HepG2 (cell line): Measurements from ENCODE around the gene CAMSAP2. TPM values are rescaled to one million over a fixed set of nuclear protein-coding genes. Genes with fewer than 3 reads are reported as not detected.

Source experiments
- ATAC-seq: fragments of 200-7000 bp; cut with Tn5 transposase; 3 replicates; pipeline ENCODE4 v1.9.1; 2020; ENCODE audit warnings: mild to moderate bottlenecking, moderate library complexity
- BruUV-seq: library from RNA; stranded (reverse); fragments of 400-500 nt; replicated peaks from 2 replicates; lab custom pipeline; 2021; lab: Mats Ljungman, UMichigan
- CTCF ChIA-PET: fragments of 300-600 bp; formaldehyde crosslinking; extraction: SDS; loops from one replicate; lab custom pipeline; 2021; ENCODE audit warnings: low total read pairs, inconsistent platforms, low intra/inter-chr PET ratio; lab: Yijun Ruan, JAX
- POLR2A ChIA-PET: fragments of 350-600 bp; sonication (Branson Sonifier 250); formaldehyde crosslinking; loops from one replicate; lab custom pipeline; 2020; ENCODE audit warnings: antibody characterized with exemption, inconsistent platforms; lab: Yijun Ruan, JAX
- DNase-seq: peaks from one replicate; pipeline ENCODE4 v3.0.0-alpha.2; 2015; ENCODE audit warnings: low spot score
- FAIRE-seq: peaks from 3 replicates; lab custom pipeline; 2011; peaks lifted over from hg19 to GRCh38; lab: Jason Lieb, UNC
- H2AFZ ChIP-seq: one replicate; pipeline ENCODE4 v1.6.1; 2011; ENCODE audit warnings: low read length, inconsistent platforms
- H3K27ac ChIP-seq: fragments of 300-600 bp; 3 replicates; pipeline ENCODE4 v1.8.0; 2011; ENCODE audit warnings: mixed run types, mild to moderate bottlenecking, mixed read lengths, low read length, inconsistent platforms; ENCODE audit not compliant: insufficient read depth; ENCODE audit errors: extremely low read length
- H3K27me3 ChIP-seq, 2 experiments: fragments of 200-600 bp in 1 of 2; 2 replicates in 1 of 2; 3 replicates in 1 of 2; pipeline versions ENCODE4 v1.6.0 to v1.8.0; 2011; ENCODE audit warnings: low read length in 2 of 2, mild to moderate bottlenecking in 2 of 2, moderate library complexity in 2 of 2, inconsistent platforms in 1 of 2; ENCODE audit not compliant: insufficient read depth in 2 of 2, control insufficient read depth in 1 of 2
- H3K36me3 ChIP-seq, 2 experiments: fragments of 200-600 bp in 1 of 2; replicated peaks in 1 of 2; 2 replicates in 1 of 2; 3 replicates in 1 of 2; pipeline versions ENCODE4 v1.5.1 to v1.8.0; 2011; ENCODE audit warnings: low read length in 2 of 2, inconsistent platforms in 1 of 2; ENCODE audit not compliant: insufficient read depth in 2 of 2, control insufficient read depth in 1 of 2
- H3K4me1 ChIP-seq: 2 replicates; pipeline ENCODE4 v1.5.1; 2012; ENCODE audit warnings: low read length, inconsistent platforms; ENCODE audit not compliant: insufficient read depth
- H3K4me2 ChIP-seq: 2 replicates; pipeline ENCODE4 v1.6.0; 2011; ENCODE audit warnings: low read depth, low read length, inconsistent platforms
- H3K4me3 ChIP-seq, 3 experiments: fragments of 200-600 bp in 1 of 3; sonication (generic), shearing (Covaris generic) in 1 of 3; replicated peaks in 1 of 3; 2 replicates each; pipeline ENCODE4 v1.5.1; 2011 to 2016; ENCODE audit warnings: low read length in 3 of 3, inconsistent platforms in 2 of 3, low read depth in 2 of 3, mild to moderate bottlenecking in 2 of 3, control low read depth in 1 of 3, mixed read lengths in 1 of 3; ENCODE audit not compliant: insufficient read depth in 1 of 3
- H3K79me2 ChIP-seq: one replicate; pipeline ENCODE4 v1.6.1; 2011; ENCODE audit warnings: low read length, inconsistent platforms; ENCODE audit not compliant: insufficient read depth
- H3K9ac ChIP-seq: 2 replicates; pipeline ENCODE4 v1.6.0; 2011; ENCODE audit warnings: mild to moderate bottlenecking, low read depth, low read length, inconsistent platforms; ENCODE audit not compliant: insufficient read depth
- H3K9me3 ChIP-seq: 2 replicates; pipeline ENCODE4 v1.5.1; 2012; ENCODE audit warnings: mild to moderate bottlenecking, low read length
- H4K20me1 ChIP-seq: 2 replicates; pipeline ENCODE4 v1.6.0; 2011; ENCODE audit warnings: inconsistent platforms, mild to moderate bottlenecking, low read length, moderate library complexity; ENCODE audit not compliant: insufficient read depth
- HIVEP1 ChIP-seq: sonication (generic); formaldehyde crosslinking; IDR thresholded peaks from 2 replicates; pipeline ENCODE4 v1.4.0; 2020; ENCODE audit warnings: mild to moderate bottlenecking, missing genetic modification reagents
- PATZ1 ChIP-seq: sonication (generic); formaldehyde crosslinking; IDR thresholded peaks from 2 replicates; pipeline ENCODE4 v1.4.0; 2020; ENCODE audit warnings: missing genetic modification reagents
- PPARG ChIP-seq: conservative IDR thresholded peaks from 2 replicates; pipeline ENCODE4 v1.6.1; 2016; ENCODE audit warnings: missing biosample characterization, missing genetic modification reagents
- TIGD3 ChIP-seq: sonication (generic); formaldehyde crosslinking; IDR thresholded peaks from 2 replicates; pipeline ENCODE4 v1.5.1; 2020; ENCODE audit warnings: mild to moderate bottlenecking, missing genetic modification reagents, borderline replicate concordance
- TOE1 ChIP-seq: sonication (generic); formaldehyde crosslinking; IDR thresholded peaks from 2 replicates; pipeline ENCODE4 v1.4.0; 2020; ENCODE audit warnings: mild to moderate bottlenecking, missing genetic modification reagents
- ZNF513 ChIP-seq: sonication (generic); formaldehyde crosslinking; conservative IDR thresholded peaks from 2 replicates; pipeline ENCODE4 v1.5.0; 2020; ENCODE audit warnings: missing genetic modification reagents
- WGBS: methylation state at CpG from one replicate; pipeline ENCODE4 v1.1.6; 2017; ENCODE audit warnings: low lambda C conversion rate; 5-methylcytosine and 5-hydroxymethylcytosine counted together
- in situ Hi-C: cut with HindIII; loops from 2 replicates; pipeline ENCODE4 v1.10.0; 2017; ENCODE audit warnings: low pct_unique_long_range_greater_than_20kb; ENCODE audit not compliant: extremely low pct_ligation_motif_present
- intact Hi-C: fragments of 100-400 bp; cut with micrococcal nuclease; formaldehyde crosslinking; loops from one replicate; pipeline ENCODE4 v1.10.0; 2022; ENCODE audit not compliant: unreplicated experiment
- polyA plus RNA-seq, 8 experiments: library from polyadenylated mRNA; depleted of rRNA in 3 of 8; stranded (reverse) in 7 of 8; unstranded in 1 of 8; fragments of >200 nt; fragmentation: Illumina TruSeq in 4 of 8; extraction: Trizol in 4 of 8; gene quantifications; 2 replicates each; pipeline versions ENCODE4 v1.2.1 to v1.2.3, GENCODE V29; 2011 to 2016; ENCODE audit warnings: low read depth in 4 of 8, missing spikeins in 1 of 8, mixed read lengths in 1 of 8; ENCODE audit not compliant: insufficient read depth in 1 of 8
- total RNA-seq, 5 experiments: library from RNA; depleted of rRNA; stranded (reverse); fragments of >200 nt; fragmentation: Illumina TruSeq; extraction: Trizol; gene quantifications; 2 replicates each; pipeline ENCODE4 v1.2.3, GENCODE V29; 2016; ENCODE audit warnings: low read depth in 1 of 5

Gene CAMSAP2
- total and polyA plus RNA-seq, 2 of the 13 experiments (the other 11 are each of a cell fraction or from before 2014, with no cell fraction given): 3.4 to 8.2 TPM

- H3K27ac ChIP-seq: no peak overlapping the region
- POLR2A ChIA-PET: no interaction called here
- no peaks in the 10 kb centered on the region for H3K79me2 ChIP-seq
- H3K36me3 ChIP-seq: no peaks in the 10 kb centered on the region
- intact Hi-C loops: no loop called here
- DNase-seq (no peak), ATAC-seq (no peak), FAIRE-seq (no peak)
- TF ChIP-seq HIVEP1 (CRISPR knock-in tag) (no peak), TIGD3 (CRISPR knock-in tag) (no peak), PPARG (no peak), PATZ1 (CRISPR knock-in tag) (no peak), ZNF513 (CRISPR knock-in tag) (no peak), TOE1 (CRISPR knock-in tag) (no peak)
- no peaks in the 10 kb centered on the region for H3K9me3 ChIP-seq
- in situ Hi-C loops: no loop called here
- no peaks in the 10 kb centered on the region for H3K4me1 ChIP-seq
- WGBS: 30% methylated on average over 4 of the region's 4 CpGs
- H2AFZ ChIP-seq: no peak overlapping the region
- no peak overlapping the region for H3K4me2 ChIP-seq
- no peaks in the 10 kb centered on the region for H3K27me3 ChIP-seq
- BruUV-seq: no TSS peak
- no peak overlapping the region for H3K4me3 ChIP-seq
- CTCF ChIA-PET: no interaction called here
- no peak overlapping the region for H3K9ac ChIP-seq
- H4K20me1 ChIP-seq: no peaks in the 10 kb centered on the region
Observed at GRCh38 chr1:200706111-200706814, 32.4 kb upstream of the CAMSAP2 start.
